ENCODE measurements around the gene AMPD3.

DNA sequence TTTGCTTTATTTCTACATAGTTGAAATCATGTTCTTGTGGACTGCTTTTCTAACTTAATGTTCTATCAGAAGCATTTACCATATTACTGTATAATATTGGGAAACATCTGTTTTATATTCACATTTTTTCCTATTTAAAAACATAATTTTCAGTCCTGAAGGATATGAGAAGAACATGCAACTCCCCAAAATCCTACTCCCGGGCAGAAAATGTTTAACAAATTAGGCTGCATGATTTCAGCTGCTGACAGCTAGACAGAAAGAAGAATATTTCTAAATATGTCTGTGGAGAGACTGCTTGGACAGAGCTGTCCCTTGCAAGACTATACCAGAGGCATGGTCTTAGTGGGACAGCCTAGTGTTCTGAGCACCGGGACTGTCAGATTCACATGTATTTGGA, 15.7 kb upstream of the AMPD3 start:
- TF ChIP-seq EZH2 (IDR thresholded peaks at IDR 0.05) (no peak), EZH2phosphoT487 (IDR thresholded peaks at IDR 0.05) (no peak)
- TF ChIP-seq, protein P1, sequence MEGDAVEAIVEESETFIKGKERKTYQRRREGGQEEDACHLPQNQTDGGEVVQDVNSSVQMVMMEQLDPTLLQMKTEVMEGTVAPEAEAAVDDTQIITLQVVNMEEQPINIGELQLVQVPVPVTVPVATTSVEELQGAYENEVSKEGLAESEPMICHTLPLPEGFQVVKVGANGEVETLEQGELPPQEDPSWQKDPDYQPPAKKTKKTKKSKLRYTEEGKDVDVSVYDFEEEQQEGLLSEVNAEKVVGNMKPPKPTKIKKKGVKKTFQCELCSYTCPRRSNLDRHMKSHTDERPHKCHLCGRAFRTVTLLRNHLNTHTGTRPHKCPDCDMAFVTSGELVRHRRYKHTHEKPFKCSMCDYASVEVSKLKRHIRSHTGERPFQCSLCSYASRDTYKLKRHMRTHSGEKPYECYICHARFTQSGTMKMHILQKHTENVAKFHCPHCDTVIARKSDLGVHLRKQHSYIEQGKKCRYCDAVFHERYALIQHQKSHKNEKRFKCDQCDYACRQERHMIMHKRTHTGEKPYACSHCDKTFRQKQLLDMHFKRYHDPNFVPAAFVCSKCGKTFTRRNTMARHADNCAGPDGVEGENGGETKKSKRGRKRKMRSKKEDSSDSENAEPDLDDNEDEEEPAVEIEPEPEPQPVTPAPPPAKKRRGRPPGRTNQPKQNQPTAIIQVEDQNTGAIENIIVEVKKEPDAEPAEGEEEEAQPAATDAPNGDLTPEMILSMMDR (IDR thresholded peaks at IDR 0.05) = no peak

Data from neural progenitor cell (in vitro differentiated cells).